OCI-LY1 (cell line): ENCODE measurements around the gene SULT1E1.

Experiments used
- H2AFZ ChIP-seq: fragments of 200-600 bp; sonication (generic), shearing (Covaris generic); 2 replicates; pipeline ENCODE4 v1.6.0; 2014; ENCODE audit warnings: antibody characterized with exemption, mild to moderate bottlenecking, low read length
- H3F3A ChIP-seq: fragments of 200-600 bp; sonication (generic), shearing (Covaris generic); 2 replicates; pipeline ENCODE4 v1.6.0; 2014; ENCODE audit warnings: mild to moderate bottlenecking, antibody characterized with exemption, low read length, moderate library complexity; ENCODE audit not compliant: insufficient read depth
- H3K27ac ChIP-seq: fragments of 200-600 bp; sonication (generic); 2 replicates; pipeline ENCODE4 v1.5.1; 2014; ENCODE audit warnings: low read length, mixed run types, mild to moderate bottlenecking, low read depth; ENCODE audit not compliant: poor library complexity, severe bottlenecking
- H3K27me3 ChIP-seq: fragments of 200-600 bp; sonication (generic); 2 replicates; pipeline ENCODE4 v1.6.0; 2014; ENCODE audit warnings: antibody characterized with exemption, mild to moderate bottlenecking, low read length, moderate library complexity; ENCODE audit not compliant: insufficient read depth
- H3K36me3 ChIP-seq: fragments of 200-600 bp; sonication (generic); 2 replicates; pipeline ENCODE4 v1.6.1; 2014; ENCODE audit warnings: mild to moderate bottlenecking, antibody characterized with exemption, low read length, moderate library complexity, mixed read lengths; ENCODE audit not compliant: insufficient read depth
- H3K4me1 ChIP-seq: fragments of 200-600 bp; sonication (generic); 2 replicates; pipeline ENCODE4 v1.5.1; 2014; ENCODE audit warnings: mild to moderate bottlenecking, low read length, moderate library complexity; ENCODE audit not compliant: insufficient read depth, severe bottlenecking
- H3K4me2 ChIP-seq: fragments of 200-600 bp; sonication (generic), shearing (Covaris generic); 2 replicates; pipeline ENCODE4 v1.6.1; 2014; ENCODE audit warnings: low read length
- H3K4me3 ChIP-seq: fragments of 200-600 bp; sonication (generic); 2 replicates; pipeline ENCODE4 v1.5.1; 2014; ENCODE audit warnings: low read length, low read depth, mild to moderate bottlenecking, mixed read lengths; ENCODE audit not compliant: poor library complexity, severe bottlenecking
- H3K79me2 ChIP-seq: fragments of 200-600 bp; shearing (Covaris generic); 2 replicates; pipeline ENCODE4 v1.6.1; 2016; ENCODE audit warnings: mixed run types, low read length, mixed read lengths; ENCODE audit not compliant: insufficient read depth
- H3K9ac ChIP-seq: fragments of 200-600 bp; sonication (generic), shearing (Covaris generic); 2 replicates; pipeline ENCODE4 v1.6.1; 2014; ENCODE audit warnings: mild to moderate bottlenecking, low read length, mixed read lengths
- H3K9me2 ChIP-seq: fragments of 200-600 bp; sonication (generic), shearing (Covaris generic); 2 replicates; pipeline ENCODE4 v1.6.1; 2014; ENCODE audit warnings: low read depth, mild to moderate bottlenecking, low read length, mixed read lengths
- H3K9me3 ChIP-seq: fragments of 200-600 bp; shearing (Covaris generic); 2 replicates; pipeline ENCODE4 v1.6.1; 2014; ENCODE audit warnings: low read length, mixed read lengths
- H4K20me1 ChIP-seq: fragments of 200-600 bp; sonication (generic), shearing (Covaris generic); 2 replicates; pipeline ENCODE4 v1.6.0; 2016; ENCODE audit warnings: mild to moderate bottlenecking, low read length; ENCODE audit not compliant: insufficient read depth
- EZH2 ChIP-seq: fragments of 200-600 bp; sonication (generic), shearing (Covaris generic); IDR thresholded peaks from 2 replicates; pipeline ENCODE4 v1.8.0; 2017; ENCODE audit warnings: borderline replicate concordance, mixed run types, mild to moderate bottlenecking, antibody characterized with exemption, low read length, moderate library complexity, mixed read lengths
- TF ChIP-seq, protein P1 (sequence below): fragments of 200-600 bp; sonication (generic), shearing (Covaris generic); IDR thresholded peaks from 2 replicates; pipeline ENCODE4 v1.5.1; 2017; ENCODE audit warnings: mild to moderate bottlenecking, antibody characterized with exemption, low read length, moderate library complexity, mixed read lengths

Gene SULT1E1

DNA sequence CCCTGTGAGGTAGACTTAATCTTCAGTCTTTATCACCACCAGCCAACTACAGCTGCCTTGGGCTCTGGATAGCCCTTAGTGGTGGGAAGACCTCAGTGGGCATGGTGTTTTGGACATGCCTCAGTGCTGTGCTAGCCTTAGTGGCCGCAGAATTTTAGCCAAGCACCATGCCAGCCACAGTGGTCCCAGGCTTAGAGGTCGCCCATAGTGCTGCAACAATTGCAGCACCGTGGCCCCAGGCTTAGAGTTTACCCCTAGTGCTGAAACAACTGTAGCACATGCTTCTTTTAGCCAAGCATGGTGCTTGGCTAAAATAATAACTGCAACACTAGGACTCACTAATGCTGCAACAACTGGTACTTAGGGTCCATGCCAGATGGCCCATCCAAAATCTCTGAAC lies 60.6 kb downstream of the SULT1E1 start:
- Histone ChIP-seq H3K9me3 (no peaks in the 10 kb centered on the region), H3K9me2 (no peaks in the 10 kb centered on the region), H3K27me3 (no peaks in the 10 kb centered on the region), H3K79me2 (no peaks in the 10 kb centered on the region), H3K4me1 (no peaks in the 10 kb centered on the region), H3K36me3 (no peaks in the 10 kb centered on the region), H3K4me3 (no peak overlapping the region), H2AFZ (no peak overlapping the region), H4K20me1 (no peaks in the 10 kb centered on the region), H3K4me2 (no peak overlapping the region), H3F3A (no peaks in the 10 kb centered on the region), H3K27ac (no peak overlapping the region), H3K9ac (no peak overlapping the region)
- TF ChIP-seq, protein P1, sequence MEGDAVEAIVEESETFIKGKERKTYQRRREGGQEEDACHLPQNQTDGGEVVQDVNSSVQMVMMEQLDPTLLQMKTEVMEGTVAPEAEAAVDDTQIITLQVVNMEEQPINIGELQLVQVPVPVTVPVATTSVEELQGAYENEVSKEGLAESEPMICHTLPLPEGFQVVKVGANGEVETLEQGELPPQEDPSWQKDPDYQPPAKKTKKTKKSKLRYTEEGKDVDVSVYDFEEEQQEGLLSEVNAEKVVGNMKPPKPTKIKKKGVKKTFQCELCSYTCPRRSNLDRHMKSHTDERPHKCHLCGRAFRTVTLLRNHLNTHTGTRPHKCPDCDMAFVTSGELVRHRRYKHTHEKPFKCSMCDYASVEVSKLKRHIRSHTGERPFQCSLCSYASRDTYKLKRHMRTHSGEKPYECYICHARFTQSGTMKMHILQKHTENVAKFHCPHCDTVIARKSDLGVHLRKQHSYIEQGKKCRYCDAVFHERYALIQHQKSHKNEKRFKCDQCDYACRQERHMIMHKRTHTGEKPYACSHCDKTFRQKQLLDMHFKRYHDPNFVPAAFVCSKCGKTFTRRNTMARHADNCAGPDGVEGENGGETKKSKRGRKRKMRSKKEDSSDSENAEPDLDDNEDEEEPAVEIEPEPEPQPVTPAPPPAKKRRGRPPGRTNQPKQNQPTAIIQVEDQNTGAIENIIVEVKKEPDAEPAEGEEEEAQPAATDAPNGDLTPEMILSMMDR = no peak

DNA sequence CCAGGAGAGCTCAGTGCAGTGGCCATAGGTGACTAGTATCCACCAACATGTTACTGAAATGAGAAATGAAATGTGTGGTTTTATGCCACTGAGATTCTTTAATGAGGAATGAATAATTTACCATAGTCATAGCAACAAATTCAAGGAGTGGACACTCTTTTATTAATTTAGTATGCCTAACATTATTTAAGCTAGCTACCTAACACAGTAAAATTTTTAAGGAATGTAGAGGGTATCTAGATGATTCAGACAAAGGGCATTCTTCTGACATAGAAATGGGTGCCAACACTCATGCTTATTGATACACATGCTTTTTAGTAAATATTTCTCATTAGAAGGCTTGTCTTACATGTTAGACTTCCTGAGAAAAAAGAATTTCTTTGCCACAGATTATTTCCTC lies 66.2 kb downstream of the SULT1E1 start:
- Histone ChIP-seq H3K4me2 (no peak overlapping the region), H3K79me2 (no peaks in the 10 kb centered on the region), H3F3A (no peaks in the 10 kb centered on the region), H4K20me1 (no peaks in the 10 kb centered on the region), H3K36me3 (no peaks in the 10 kb centered on the region), H2AFZ (no peak overlapping the region), H3K9me2 (no peaks in the 10 kb centered on the region), H3K9ac (no peak overlapping the region), H3K27ac (no peak overlapping the region), H3K9me3 (no peaks in the 10 kb centered on the region), H3K4me3 (no peak overlapping the region), H3K4me1 (no peaks in the 10 kb centered on the region), H3K27me3 (no peaks in the 10 kb centered on the region)
- no peak for TF ChIP-seq EZH2
- TF ChIP-seq, protein P1 = no peak
